OCI-LY1 (cell line): ENCODE data around the gene GSDMA.

Experiments used
- H2AFZ ChIP-seq: fragments of 200-600 bp; sonication (generic), shearing (Covaris generic); 2 replicates; pipeline ENCODE4 v1.6.0; 2014; ENCODE audit warnings: antibody characterized with exemption, mild to moderate bottlenecking, low read length
- H3F3A ChIP-seq: fragments of 200-600 bp; sonication (generic), shearing (Covaris generic); 2 replicates; pipeline ENCODE4 v1.6.0; 2014; ENCODE audit warnings: mild to moderate bottlenecking, antibody characterized with exemption, low read length, moderate library complexity; ENCODE audit not compliant: insufficient read depth
- H3K27ac ChIP-seq: fragments of 200-600 bp; sonication (generic); 2 replicates; pipeline ENCODE4 v1.5.1; 2014; ENCODE audit warnings: low read length, mixed run types, mild to moderate bottlenecking, low read depth; ENCODE audit not compliant: poor library complexity, severe bottlenecking
- H3K27me3 ChIP-seq: fragments of 200-600 bp; sonication (generic); 2 replicates; pipeline ENCODE4 v1.6.0; 2014; ENCODE audit warnings: antibody characterized with exemption, mild to moderate bottlenecking, low read length, moderate library complexity; ENCODE audit not compliant: insufficient read depth
- H3K36me3 ChIP-seq: fragments of 200-600 bp; sonication (generic); 2 replicates; pipeline ENCODE4 v1.6.1; 2014; ENCODE audit warnings: mild to moderate bottlenecking, antibody characterized with exemption, low read length, moderate library complexity, mixed read lengths; ENCODE audit not compliant: insufficient read depth
- H3K4me1 ChIP-seq: fragments of 200-600 bp; sonication (generic); 2 replicates; pipeline ENCODE4 v1.5.1; 2014; ENCODE audit warnings: mild to moderate bottlenecking, low read length, moderate library complexity; ENCODE audit not compliant: insufficient read depth, severe bottlenecking
- H3K4me2 ChIP-seq: fragments of 200-600 bp; sonication (generic), shearing (Covaris generic); 2 replicates; pipeline ENCODE4 v1.6.1; 2014; ENCODE audit warnings: low read length
- H3K4me3 ChIP-seq: fragments of 200-600 bp; sonication (generic); 2 replicates; pipeline ENCODE4 v1.5.1; 2014; ENCODE audit warnings: low read length, low read depth, mild to moderate bottlenecking, mixed read lengths; ENCODE audit not compliant: poor library complexity, severe bottlenecking
- H3K79me2 ChIP-seq: fragments of 200-600 bp; shearing (Covaris generic); 2 replicates; pipeline ENCODE4 v1.6.1; 2016; ENCODE audit warnings: mixed run types, low read length, mixed read lengths; ENCODE audit not compliant: insufficient read depth
- H3K9ac ChIP-seq: fragments of 200-600 bp; sonication (generic), shearing (Covaris generic); 2 replicates; pipeline ENCODE4 v1.6.1; 2014; ENCODE audit warnings: mild to moderate bottlenecking, low read length, mixed read lengths
- H3K9me2 ChIP-seq: fragments of 200-600 bp; sonication (generic), shearing (Covaris generic); 2 replicates; pipeline ENCODE4 v1.6.1; 2014; ENCODE audit warnings: low read depth, mild to moderate bottlenecking, low read length, mixed read lengths
- H3K9me3 ChIP-seq: fragments of 200-600 bp; shearing (Covaris generic); 2 replicates; pipeline ENCODE4 v1.6.1; 2014; ENCODE audit warnings: low read length, mixed read lengths
- H4K20me1 ChIP-seq: fragments of 200-600 bp; sonication (generic), shearing (Covaris generic); 2 replicates; pipeline ENCODE4 v1.6.0; 2016; ENCODE audit warnings: mild to moderate bottlenecking, low read length; ENCODE audit not compliant: insufficient read depth
- CTCF ChIP-seq: fragments of 200-600 bp; sonication (generic), shearing (Covaris generic); IDR thresholded peaks from 2 replicates; pipeline ENCODE4 v1.5.1; 2017; ENCODE audit warnings: mild to moderate bottlenecking, antibody characterized with exemption, low read length, moderate library complexity, mixed read lengths
- EZH2 ChIP-seq: fragments of 200-600 bp; sonication (generic), shearing (Covaris generic); IDR thresholded peaks from 2 replicates; pipeline ENCODE4 v1.8.0; 2017; ENCODE audit warnings: borderline replicate concordance, mixed run types, mild to moderate bottlenecking, antibody characterized with exemption, low read length, moderate library complexity, mixed read lengths

GSDMA gene

GRCh38 chr17:39935909-39936308 is 26.9 kb upstream of the GSDMA start:
- H3K9ac ChIP-seq: no peak overlapping the region
- H3F3A ChIP-seq: no peaks in the 10 kb centered on the region
- no peak overlapping the region for H2AFZ ChIP-seq
- TF ChIP-seq CTCF (no peak), EZH2 (no peak)
- no peaks in the 10 kb centered on the region for H3K9me2 ChIP-seq
- H3K4me1 ChIP-seq: peaks cover 40% of the 10 kb centered on the region
- H3K4me2 ChIP-seq: no peak overlapping the region
- H3K36me3 ChIP-seq: no peaks in the 10 kb centered on the region
- H3K27ac ChIP-seq: no peak overlapping the region
- H3K79me2 ChIP-seq: no peaks in the 10 kb centered on the region
- no peaks in the 10 kb centered on the region for H4K20me1 ChIP-seq
- H3K9me3 ChIP-seq: no peaks in the 10 kb centered on the region
- H3K4me3 ChIP-seq: no peak overlapping the region
- no peaks in the 10 kb centered on the region for H3K27me3 ChIP-seq

- Histone ChIP-seq H3K79me2 (no peaks in the 10 kb centered on the region), H3F3A (no peaks in the 10 kb centered on the region), H3K27me3 (no peaks in the 10 kb centered on the region), H2AFZ (no peak overlapping the region), H3K9me2 (no peaks in the 10 kb centered on the region), H3K36me3 (no peaks in the 10 kb centered on the region), H3K4me1 (peaks cover 40% of the 10 kb centered on the region), H3K4me2 (no peak overlapping the region), H3K27ac (peak overlapping the region; percentile 59), H4K20me1 (no peaks in the 10 kb centered on the region), H3K9me3 (no peaks in the 10 kb centered on the region), H3K4me3 (no peak overlapping the region), H3K9ac (no peak overlapping the region)
- TF ChIP-seq CTCF (no peak), EZH2 (no peak)
Observed at GRCh38 chr17:39937447-39937846, 25.4 kb upstream of the GSDMA start.

GRCh38 chr17:39938140-39938869 is 24.5 kb upstream of the GSDMA start:
- Histone ChIP-seq H3F3A (no peaks in the 10 kb centered on the region), H3K9me3 (no peaks in the 10 kb centered on the region), H3K9ac (no peak overlapping the region), H3K9me2 (no peaks in the 10 kb centered on the region), H3K36me3 (no peaks in the 10 kb centered on the region), H2AFZ (no peak overlapping the region), H3K27me3 (no peaks in the 10 kb centered on the region), H3K79me2 (no peaks in the 10 kb centered on the region), H3K4me2 (no peak overlapping the region), H3K4me1 (peaks cover 40% of the 10 kb centered on the region), H3K4me3 (no peak overlapping the region), H4K20me1 (no peaks in the 10 kb centered on the region), H3K27ac (peak overlapping the region; percentile 59)
- TF ChIP-seq EZH2 (no peak), CTCF (peak; percentile 26; the same call in 1 of the 2 replicates)
